ENCODE data around the gene SYT12. TPM values are rescaled to one million over a fixed set of nuclear protein-coding genes. Genes with fewer than 3 reads are reported as not detected.

Gene SYT12
- total and polyA plus RNA-seq, 2 of the 13 experiments (the other 11 are each of a cell fraction or from before 2014, with no cell fraction given): 0.01 to 0.02 TPM

DNA sequence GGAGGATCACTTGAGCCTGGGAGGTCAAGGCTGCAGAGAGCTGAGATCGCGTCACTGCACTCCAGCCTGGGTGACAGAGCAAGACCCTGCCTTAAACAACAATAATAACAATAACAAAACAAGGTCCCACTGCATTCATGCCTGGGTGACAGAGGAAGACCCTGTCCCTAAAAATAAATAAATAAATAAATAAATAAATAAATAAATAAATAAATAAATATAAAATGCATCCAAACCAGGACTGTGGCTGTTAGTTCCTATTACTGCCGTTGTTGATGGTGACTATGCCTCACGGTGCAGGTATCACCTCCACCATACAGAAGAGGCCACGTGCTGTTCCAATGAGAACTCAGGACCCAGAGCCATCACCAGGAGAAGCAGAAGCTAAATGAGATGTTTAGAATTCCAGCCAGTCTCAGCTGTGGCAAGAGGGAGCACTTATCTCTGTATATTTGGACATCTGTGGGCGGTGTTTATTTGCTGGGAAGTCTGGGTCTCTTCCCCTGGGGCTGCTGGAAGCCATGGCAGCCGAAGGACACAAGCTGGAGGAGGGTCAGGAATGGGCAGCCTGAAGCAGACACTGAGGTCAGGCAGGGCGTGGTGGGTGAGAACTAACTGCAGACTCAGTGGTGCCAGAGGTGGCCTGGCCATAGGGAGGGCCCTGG is 26.2 kb upstream of the SYT12 start (continued):
- TF ChIP-seq ZSCAN9 (CRISPR knock-in tag; IDR thresholded peaks at IDR 0.05; ENCODE audit: borderline replicate concordance): no peak
- TF ChIP-seq, protein P1, sequence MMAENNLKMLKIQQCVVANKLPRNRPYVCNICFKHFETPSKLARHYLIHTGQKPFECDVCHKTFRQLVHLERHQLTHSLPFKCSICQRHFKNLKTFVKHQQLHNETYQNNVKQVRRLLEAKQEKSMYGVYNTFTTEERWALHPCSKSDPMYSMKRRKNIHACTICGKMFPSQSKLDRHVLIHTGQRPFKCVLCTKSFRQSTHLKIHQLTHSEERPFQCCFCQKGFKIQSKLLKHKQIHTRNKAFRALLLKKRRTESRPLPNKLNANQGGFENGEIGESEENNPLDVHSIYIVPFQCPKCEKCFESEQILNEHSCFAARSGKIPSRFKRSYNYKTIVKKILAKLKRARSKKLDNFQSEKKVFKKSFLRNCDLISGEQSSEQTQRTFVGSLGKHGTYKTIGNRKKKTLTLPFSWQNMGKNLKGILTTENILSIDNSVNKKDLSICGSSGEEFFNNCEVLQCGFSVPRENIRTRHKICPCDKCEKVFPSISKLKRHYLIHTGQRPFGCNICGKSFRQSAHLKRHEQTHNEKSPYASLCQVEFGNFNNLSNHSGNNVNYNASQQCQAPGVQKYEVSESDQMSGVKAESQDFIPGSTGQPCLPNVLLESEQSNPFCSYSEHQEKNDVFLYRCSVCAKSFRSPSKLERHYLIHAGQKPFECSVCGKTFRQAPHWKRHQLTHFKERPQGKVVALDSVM (CRISPR knock-in tag; IDR thresholded peaks at IDR 0.05): no peak
- no peak for TF ChIP-seq MLLT10 (CRISPR knock-in tag; IDR thresholded peaks at IDR 0.05)
- no peak for TF ChIP-seq PLRG1 (conservative IDR thresholded peaks at IDR 0.05)
- no peak for TF ChIP-seq TAF1 (CRISPR knock-in tag; IDR thresholded peaks at IDR 0.05)
- TF ChIP-seq GFI1 (CRISPR knock-in tag; IDR thresholded peaks at IDR 0.05; ENCODE audit: borderline replicate concordance): 0 out of 2 replicates have a peak, but pooled peaks have one; percentile 27
- TF ChIP-seq, protein P2, sequence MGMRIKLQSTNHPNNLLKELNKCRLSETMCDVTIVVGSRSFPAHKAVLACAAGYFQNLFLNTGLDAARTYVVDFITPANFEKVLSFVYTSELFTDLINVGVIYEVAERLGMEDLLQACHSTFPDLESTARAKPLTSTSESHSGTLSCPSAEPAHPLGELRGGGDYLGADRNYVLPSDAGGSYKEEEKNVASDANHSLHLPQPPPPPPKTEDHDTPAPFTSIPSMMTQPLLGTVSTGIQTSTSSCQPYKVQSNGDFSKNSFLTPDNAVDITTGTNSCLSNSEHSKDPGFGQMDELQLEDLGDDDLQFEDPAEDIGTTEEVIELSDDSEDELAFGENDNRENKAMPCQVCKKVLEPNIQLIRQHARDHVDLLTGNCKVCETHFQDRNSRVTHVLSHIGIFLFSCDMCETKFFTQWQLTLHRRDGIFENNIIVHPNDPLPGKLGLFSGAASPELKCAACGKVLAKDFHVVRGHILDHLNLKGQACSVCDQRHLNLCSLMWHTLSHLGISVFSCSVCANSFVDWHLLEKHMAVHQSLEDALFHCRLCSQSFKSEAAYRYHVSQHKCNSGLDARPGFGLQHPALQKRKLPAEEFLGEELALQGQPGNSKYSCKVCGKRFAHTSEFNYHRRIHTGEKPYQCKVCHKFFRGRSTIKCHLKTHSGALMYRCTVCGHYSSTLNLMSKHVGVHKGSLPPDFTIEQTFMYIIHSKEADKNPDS (CRISPR knock-in tag; IDR thresholded peaks at IDR 0.05): no peak
- peak; percentile 72 for TF ChIP-seq FOXA3 (CRISPR knock-in tag; IDR thresholded peaks at IDR 0.05)
- TF ChIP-seq ZSCAN12 (CRISPR knock-in tag; IDR thresholded peaks at IDR 0.05): no peak
- TF ChIP-seq ZNF446 (CRISPR knock-in tag; IDR thresholded peaks at IDR 0.05): no peak
- TF ChIP-seq SP5 (CRISPR knock-in tag; IDR thresholded peaks at IDR 0.05; ENCODE audit: borderline replicate concordance, low read depth): peak; percentile 76
- no peak for TF ChIP-seq ZNF773 (CRISPR knock-in tag; IDR thresholded peaks at IDR 0.05; ENCODE audit: borderline replicate concordance)
- TF ChIP-seq, protein P3, sequence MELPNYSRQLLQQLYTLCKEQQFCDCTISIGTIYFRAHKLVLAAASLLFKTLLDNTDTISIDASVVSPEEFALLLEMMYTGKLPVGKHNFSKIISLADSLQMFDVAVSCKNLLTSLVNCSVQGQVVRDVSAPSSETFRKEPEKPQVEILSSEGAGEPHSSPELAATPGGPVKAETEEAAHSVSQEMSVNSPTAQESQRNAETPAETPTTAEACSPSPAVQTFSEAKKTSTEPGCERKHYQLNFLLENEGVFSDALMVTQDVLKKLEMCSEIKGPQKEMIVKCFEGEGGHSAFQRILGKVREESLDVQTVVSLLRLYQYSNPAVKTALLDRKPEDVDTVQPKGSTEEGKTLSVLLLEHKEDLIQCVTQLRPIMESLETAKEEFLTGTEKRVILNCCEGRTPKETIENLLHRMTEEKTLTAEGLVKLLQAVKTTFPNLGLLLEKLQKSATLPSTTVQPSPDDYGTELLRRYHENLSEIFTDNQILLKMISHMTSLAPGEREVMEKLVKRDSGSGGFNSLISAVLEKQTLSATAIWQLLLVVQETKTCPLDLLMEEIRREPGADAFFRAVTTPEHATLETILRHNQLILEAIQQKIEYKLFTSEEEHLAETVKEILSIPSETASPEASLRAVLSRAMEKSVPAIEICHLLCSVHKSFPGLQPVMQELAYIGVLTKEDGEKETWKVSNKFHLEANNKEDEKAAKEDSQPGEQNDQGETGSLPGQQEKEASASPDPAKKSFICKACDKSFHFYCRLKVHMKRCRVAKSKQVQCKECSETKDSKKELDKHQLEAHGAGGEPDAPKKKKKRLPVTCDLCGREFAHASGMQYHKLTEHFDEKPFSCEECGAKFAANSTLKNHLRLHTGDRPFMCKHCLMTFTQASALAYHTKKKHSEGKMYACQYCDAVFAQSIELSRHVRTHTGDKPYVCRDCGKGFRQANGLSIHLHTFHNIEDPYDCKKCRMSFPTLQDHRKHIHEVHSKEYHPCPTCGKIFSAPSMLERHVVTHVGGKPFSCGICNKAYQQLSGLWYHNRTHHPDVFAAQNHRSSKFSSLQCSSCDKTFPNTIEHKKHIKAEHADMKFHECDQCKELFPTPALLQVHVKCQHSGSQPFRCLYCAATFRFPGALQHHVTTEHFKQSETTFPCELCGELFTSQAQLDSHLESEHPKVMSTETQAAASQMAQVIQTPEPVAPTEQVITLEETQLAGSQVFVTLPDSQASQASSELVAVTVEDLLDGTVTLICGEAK (IDR thresholded peaks at IDR 0.05): no peak
- TF ChIP-seq, protein P3 (CRISPR knock-in tag; IDR thresholded peaks at IDR 0.05): no peak
- no peak for TF ChIP-seq ZNF674 (CRISPR knock-in tag; IDR thresholded peaks at IDR 0.05; ENCODE audit: low read depth)
- TF ChIP-seq PITX1 (CRISPR knock-in tag; IDR thresholded peaks at IDR 0.05): no peak
- no peak for TF ChIP-seq ZFP1 (CRISPR knock-in tag; IDR thresholded peaks at IDR 0.05)
- TF ChIP-seq IRF2 (CRISPR knock-in tag; IDR thresholded peaks at IDR 0.05): no peak
- TF ChIP-seq ZNF703 (CRISPR knock-in tag; IDR thresholded peaks at IDR 0.05; ENCODE audit: borderline replicate concordance): no peak

All from HepG2 (cell line).